GM23248 (cell line): ENCODE data around the gene CRACR2A. TPM values are rescaled to one million over a fixed set of nuclear protein-coding genes. Genes with fewer than 3 reads are reported as not detected.
A peak's percentile ranks its signal among the peaks of the same experiment; 100 is the strongest.

Source experiments
- DNase-seq: peaks from one replicate; pipeline ENCODE4 v3.0.0-alpha.2; 2015
- H2AFZ ChIP-seq: fragments of 200-600 bp; sonication (generic); 2 replicates; pipeline ENCODE4 v1.6.1; 2016; ENCODE audit warnings: antibody characterized with exemption
- H3F3A ChIP-seq: fragments of 200-600 bp; sonication (generic); 2 replicates; pipeline ENCODE4 v1.6.1; 2016; ENCODE audit warnings: mild to moderate bottlenecking, antibody characterized with exemption, mixed run types; ENCODE audit not compliant: insufficient read depth
- H3K27ac ChIP-seq: fragments of 200-600 bp; sonication (generic); 2 replicates; pipeline ENCODE4 v1.5.1; 2016; ENCODE audit warnings: mild to moderate bottlenecking
- H3K27me3 ChIP-seq: fragments of 200-600 bp; sonication (generic); replicated peaks from 2 replicates; pipeline ENCODE4 v1.6.1; 2016; ENCODE audit warnings: mild to moderate bottlenecking; ENCODE audit not compliant: insufficient read depth
- H3K36me3 ChIP-seq: fragments of 200-600 bp; sonication (generic); 2 replicates; pipeline ENCODE4 v1.6.1; 2016; ENCODE audit warnings: low read depth, mild to moderate bottlenecking
- H3K4me1 ChIP-seq: fragments of 200-600 bp; sonication (generic); 2 replicates; pipeline ENCODE4 v1.6.1; 2016; ENCODE audit warnings: mild to moderate bottlenecking; ENCODE audit not compliant: insufficient read depth
- H3K4me2 ChIP-seq: fragments of 200-600 bp; sonication (generic); one replicate; pipeline ENCODE4 v1.6.1; 2016; ENCODE audit warnings: mild to moderate bottlenecking; ENCODE audit not compliant: unreplicated experiment
- H3K4me3 ChIP-seq: fragments of 200-600 bp; sonication (generic); 2 replicates; pipeline ENCODE4 v1.5.1; 2016; ENCODE audit warnings: mild to moderate bottlenecking
- H3K79me2 ChIP-seq: fragments of 200-600 bp; sonication (generic); 2 replicates; pipeline ENCODE4 v1.6.1; 2016; ENCODE audit warnings: mild to moderate bottlenecking; ENCODE audit not compliant: insufficient read depth
- H3K9ac ChIP-seq: fragments of 200-600 bp; sonication (generic); 2 replicates; pipeline ENCODE4 v1.6.1; 2016; ENCODE audit warnings: mild to moderate bottlenecking
- H3K9me2 ChIP-seq: fragments of 200-600 bp; sonication (generic); 2 replicates; pipeline ENCODE4 v1.6.1; 2016; ENCODE audit warnings: mixed run types, mild to moderate bottlenecking, moderate library complexity; ENCODE audit not compliant: insufficient read depth
- H3K9me3 ChIP-seq: fragments of 200-600 bp; sonication (generic); one replicate; pipeline ENCODE4 v1.6.1; 2017; ENCODE audit warnings: low read depth
- H4K20me1 ChIP-seq: fragments of 200-600 bp; sonication (generic); 2 replicates; pipeline ENCODE4 v1.6.0; 2016; ENCODE audit not compliant: insufficient read depth
- EZH2 ChIP-seq: fragments of 200-600 bp; sonication (generic); IDR thresholded peaks from 2 replicates; pipeline ENCODE4 v1.6.1; 2018; ENCODE audit warnings: antibody characterized with exemption, mild to moderate bottlenecking; ENCODE audit not compliant: insufficient read depth, poor library complexity, severe bottlenecking
- EZH2phosphoT487 ChIP-seq: fragments of 200-600 bp; sonication (generic); IDR thresholded peaks from 2 replicates; pipeline ENCODE4 v1.6.1; 2018; ENCODE audit warnings: antibody characterized with exemption, moderate library complexity, mild to moderate bottlenecking, low read depth; ENCODE audit not compliant: insufficient read depth
- WGBS, 2 experiments: methylation state at CpG; one replicate each; pipeline ENCODE4 v1.1.6; 2015 to 2017; ENCODE audit warnings: low lambda C conversion rate in 2 of 2, low coverage in 1 of 2; ENCODE audit errors: missing lambda C conversion rate in 2 of 2; 5-methylcytosine and 5-hydroxymethylcytosine counted together
- in situ Hi-C: fragments of 300-500 bp; cut with MboI; formaldehyde crosslinking; loops from 2 replicates; pipeline ENCODE4 v1.15.0; 2020
- polyA plus RNA-seq: library from polyadenylated mRNA; unstranded; fragments of >200 nt; fragmentation: Nextera tagmentation; extraction: Ambion mirVana; gene quantifications from 2 replicates; pipeline ENCODE4 v1.2.1, GENCODE V29; 2016
- total RNA-seq: library from RNA; depleted of rRNA; stranded (reverse); fragments of >200 nt; shearing (Covaris generic); gene quantifications from 2 replicates; pipeline ENCODE4 v1.2.3, GENCODE V29; 2014

Gene CRACR2A
- total and polyA plus RNA-seq, 2 experiments from 2014 or later: 1.9 to 2.5 TPM

DNA sequence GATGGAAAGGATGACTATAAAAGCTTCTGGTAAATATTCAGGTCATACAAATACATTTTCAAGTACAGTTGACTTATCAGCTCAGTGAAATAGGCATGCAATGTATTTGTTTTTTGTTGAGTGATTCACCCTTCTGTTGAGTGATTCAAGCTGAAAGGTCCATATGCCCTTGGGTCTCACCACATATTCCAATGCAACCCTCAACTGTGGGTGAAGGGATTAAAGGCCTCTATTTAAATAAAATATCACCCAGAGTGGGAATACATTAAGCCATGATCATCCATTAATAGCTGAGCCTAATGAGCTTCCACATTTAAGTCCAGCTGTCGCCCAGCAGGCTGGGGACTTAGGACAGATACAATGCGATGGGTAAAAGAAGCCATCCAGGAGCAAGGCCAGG lies 120.2 kb downstream of the CRACR2A start:
- DNase-seq: peak; percentile 7
- Histone ChIP-seq H3K4me3 (no peak overlapping the region), H2AFZ (no peak overlapping the region), H3K36me3 (no peaks in the 10 kb centered on the region), H3K27ac (no peak overlapping the region), H3K9me3 (no peaks in the 10 kb centered on the region), H3K9ac (no peak overlapping the region), H3K4me2 (no peak overlapping the region), H4K20me1 (no peaks in the 10 kb centered on the region), H3K4me1 (no peaks in the 10 kb centered on the region), H3K27me3 (no peaks in the 10 kb centered on the region), H3K79me2 (no peaks in the 10 kb centered on the region), H3F3A (no peaks in the 10 kb centered on the region), H3K9me2 (no peaks in the 10 kb centered on the region)
- 91 to 92% methylated on average over 2 of the region's 2 CpGs for WGBS, 2 experiments
- in situ Hi-C loops: no loop called here
- TF ChIP-seq EZH2phosphoT487 (no peak), EZH2 (no peak)

DNA sequence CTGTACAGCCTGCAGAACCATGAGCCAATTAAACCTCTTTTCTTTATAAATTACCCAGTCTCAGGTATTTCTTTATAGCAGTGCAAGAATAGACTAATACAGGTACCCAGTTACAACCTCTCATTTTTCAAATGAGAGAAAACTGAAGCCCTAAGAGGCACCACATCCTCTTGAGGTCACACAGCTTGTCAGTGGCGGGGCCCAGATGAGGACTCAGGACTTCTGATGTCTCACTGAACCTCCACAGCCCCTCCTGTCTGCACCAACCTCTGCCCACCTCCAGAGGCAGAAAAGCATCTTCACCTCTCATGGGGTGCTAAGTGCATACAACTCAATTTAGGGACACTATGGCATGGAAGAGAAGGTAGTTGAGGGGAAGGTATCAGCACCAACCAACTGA lies 120.7 kb downstream of the CRACR2A start:
- H2AFZ ChIP-seq: no peak overlapping the region
- no peaks in the 10 kb centered on the region for H3K79me2 ChIP-seq
- in situ Hi-C loops: no loop called here
- no peaks in the 10 kb centered on the region for H3K4me1 ChIP-seq
- H3K4me3 ChIP-seq: no peak overlapping the region
- H3K9me2 ChIP-seq: no peaks in the 10 kb centered on the region
- H3K9ac ChIP-seq: no peak overlapping the region
- DNase-seq: no peak
- H3K27me3 ChIP-seq: no peaks in the 10 kb centered on the region
- H3K27ac ChIP-seq: no peak overlapping the region
- H3K36me3 ChIP-seq: no peaks in the 10 kb centered on the region
- H3F3A ChIP-seq: no peaks in the 10 kb centered on the region
- H3K9me3 ChIP-seq: no peaks in the 10 kb centered on the region
- WGBS, 2 experiments: 79% methylated on average over 1 of the region's 1 CpG
- no peaks in the 10 kb centered on the region for H4K20me1 ChIP-seq
- TF ChIP-seq EZH2phosphoT487 (no peak), EZH2 (no peak)
- no peak overlapping the region for H3K4me2 ChIP-seq

DNA sequence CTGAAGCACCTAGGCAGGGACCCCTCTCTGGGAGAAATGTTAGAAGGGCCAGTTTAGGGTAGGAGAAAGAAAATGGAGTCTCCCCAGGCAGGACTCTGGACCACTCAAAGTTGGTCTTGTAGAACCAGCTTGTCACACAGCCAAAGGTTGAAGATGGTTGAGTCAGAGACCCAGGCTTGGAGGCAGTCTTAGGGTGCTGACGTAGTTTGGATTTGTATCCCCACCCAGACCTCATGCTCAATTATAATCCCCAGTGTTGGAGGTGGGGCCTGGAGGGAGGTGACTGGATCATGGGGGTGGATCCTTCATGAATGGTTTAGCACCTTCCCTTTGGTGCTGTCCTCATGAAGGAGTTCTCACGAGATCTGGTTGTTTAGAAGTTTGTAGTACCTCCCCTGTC lies 121.2 kb downstream of the CRACR2A start:
- no peaks in the 10 kb centered on the region for H3K9me2 ChIP-seq
- H3K79me2 ChIP-seq: no peaks in the 10 kb centered on the region
- in situ Hi-C loops: no loop called here
- no peak for TF ChIP-seq EZH2
- no peak for TF ChIP-seq EZH2phosphoT487
- H3K36me3 ChIP-seq: no peaks in the 10 kb centered on the region
- no peak overlapping the region for H3K27ac ChIP-seq
- no peaks in the 10 kb centered on the region for H3F3A ChIP-seq
- H4K20me1 ChIP-seq: no peaks in the 10 kb centered on the region
- H3K9me3 ChIP-seq: no peaks in the 10 kb centered on the region
- no peak overlapping the region for H3K4me3 ChIP-seq
- no peak overlapping the region for H3K9ac ChIP-seq
- H3K27me3 ChIP-seq: no peaks in the 10 kb centered on the region
- DNase-seq: no peak
- no peaks in the 10 kb centered on the region for H3K4me1 ChIP-seq
- no peak overlapping the region for H2AFZ ChIP-seq
- WGBS, 2 experiments: 75 to 82% methylated on average over 2 of the region's 2 CpGs
- no peak overlapping the region for H3K4me2 ChIP-seq

DNA sequence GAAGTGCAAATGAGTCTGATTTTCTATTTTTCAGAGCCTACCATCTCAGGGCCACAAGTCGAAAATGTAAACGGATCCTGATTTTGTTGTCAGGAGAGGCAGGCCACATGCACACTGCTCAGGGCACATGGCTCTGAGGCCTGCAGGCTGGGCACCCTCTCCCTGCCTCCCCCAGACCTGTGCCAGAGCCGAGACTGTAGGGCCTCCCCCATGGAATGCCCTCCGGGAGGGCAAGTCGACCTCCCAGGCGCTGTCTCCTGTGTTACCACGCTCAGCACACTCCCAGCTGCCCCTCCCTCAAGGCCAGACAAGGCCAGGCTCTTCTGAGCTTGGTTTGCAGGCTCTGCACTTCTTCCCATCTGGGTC lies 121.7 kb downstream of the CRACR2A start:
- DNase-seq: no peak
- no peak overlapping the region for H3K4me2 ChIP-seq
- H3K9me3 ChIP-seq: no peaks in the 10 kb centered on the region
- in situ Hi-C loops: no loop called here
- no peaks in the 10 kb centered on the region for H3K36me3 ChIP-seq
- H4K20me1 ChIP-seq: no peaks in the 10 kb centered on the region
- no peaks in the 10 kb centered on the region for H3F3A ChIP-seq
- H3K79me2 ChIP-seq: no peaks in the 10 kb centered on the region
- H3K4me1 ChIP-seq: no peaks in the 10 kb centered on the region
- H3K9me2 ChIP-seq: no peaks in the 10 kb centered on the region
- H3K27ac ChIP-seq: no peak overlapping the region
- TF ChIP-seq EZH2phosphoT487 (no peak), EZH2 (no peak)
- H3K9ac ChIP-seq: no peak overlapping the region
- H3K27me3 ChIP-seq: no peaks in the 10 kb centered on the region
- 69 to 75% methylated on average over 7 of the region's 7 CpGs for WGBS, 2 experiments
- no peak overlapping the region for H3K4me3 ChIP-seq
- H2AFZ ChIP-seq: no peak overlapping the region

DNA sequence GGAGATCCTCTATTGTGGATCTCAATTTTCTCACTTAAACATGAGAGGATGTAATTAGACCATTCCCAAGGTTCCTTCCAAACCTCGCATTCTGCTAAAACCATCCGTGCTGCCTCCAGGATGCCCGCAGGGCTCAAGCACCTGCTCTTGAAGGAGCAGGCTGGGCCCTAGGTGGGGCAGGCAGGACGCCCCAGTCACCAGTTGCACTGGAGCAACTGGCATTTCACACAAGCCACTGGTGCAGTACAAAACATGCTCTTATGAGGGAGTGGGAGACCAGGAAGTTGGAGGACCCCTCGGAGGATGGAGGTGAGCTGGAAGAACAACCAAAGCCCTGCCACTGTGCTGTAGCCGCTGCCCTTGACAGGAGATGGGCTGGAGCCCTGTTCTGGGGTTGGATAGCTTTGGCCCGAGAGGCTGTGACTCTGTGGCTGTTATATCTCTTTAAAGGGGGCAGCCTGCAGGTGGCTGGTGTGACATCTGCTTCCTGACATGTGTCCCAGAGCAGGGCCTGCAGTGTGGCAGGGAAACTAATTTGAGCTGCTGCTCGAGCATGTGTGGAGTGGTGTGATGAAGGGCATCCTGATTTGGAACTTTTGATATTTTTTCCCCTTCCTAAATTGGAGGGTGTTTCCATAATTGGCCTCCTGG lies 122.2 kb downstream of the CRACR2A start:
- no peak for TF ChIP-seq EZH2phosphoT487
- no peak for TF ChIP-seq EZH2
- Histone ChIP-seq H3F3A (no peaks in the 10 kb centered on the region), H3K4me1 (no peaks in the 10 kb centered on the region), H3K27me3 (no peaks in the 10 kb centered on the region), H2AFZ (no peak overlapping the region), H3K36me3 (no peaks in the 10 kb centered on the region), H3K79me2 (no peaks in the 10 kb centered on the region), H3K9me3 (no peaks in the 10 kb centered on the region), H3K9ac (no peak overlapping the region), H3K4me3 (no peak overlapping the region), H3K27ac (no peak overlapping the region), H3K9me2 (no peaks in the 10 kb centered on the region), H3K4me2 (no peak overlapping the region), H4K20me1 (no peaks in the 10 kb centered on the region)
- in situ Hi-C loops: no loop called here
- DNase-seq: no peak
- WGBS, 2 experiments: 68 to 73% methylated on average over 8 of the region's 8 CpGs
